ENCODE data around the gene RDH5.

The RDH5 gene

DNA sequence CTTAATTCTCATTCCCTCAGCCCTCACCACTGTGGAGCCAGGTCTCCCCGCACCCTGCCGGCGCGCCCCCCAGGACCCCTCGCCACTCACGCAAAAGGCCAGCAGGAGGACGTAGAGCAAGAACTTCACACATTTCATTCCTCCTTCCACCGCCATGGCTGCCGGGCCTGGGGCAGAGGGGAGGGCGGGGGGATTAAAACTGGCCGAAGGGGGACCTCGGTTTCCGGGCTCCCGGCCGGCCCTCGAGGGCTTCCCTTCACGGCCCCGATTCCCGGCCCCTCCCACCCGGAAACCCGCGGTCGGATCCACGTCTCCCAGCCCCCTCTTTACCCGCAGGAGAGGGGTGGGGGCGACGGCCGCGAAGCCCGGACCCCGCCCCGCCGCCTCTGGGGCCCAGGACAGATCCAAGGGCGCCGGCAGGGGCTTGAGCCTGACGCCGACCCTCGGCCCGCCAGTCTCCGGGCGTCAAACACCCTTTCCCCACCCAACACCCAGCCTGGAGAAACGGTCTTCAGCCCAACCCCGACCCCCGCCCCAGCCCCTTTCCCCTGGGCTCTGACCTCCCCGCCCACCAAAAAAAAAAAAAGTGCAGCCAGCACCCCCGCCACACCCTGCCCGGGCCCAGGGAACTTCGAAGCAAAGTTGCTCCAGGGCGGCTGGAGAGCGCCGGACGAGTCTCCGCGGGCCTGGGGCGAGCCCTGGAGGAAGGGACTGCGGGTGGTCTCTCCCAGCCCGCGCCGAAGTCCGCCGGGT lies 8.2 kb downstream of the RDH5 start:
- DNase-seq (ENCODE audit: low read depth, low spot score), result no peak

DNA sequence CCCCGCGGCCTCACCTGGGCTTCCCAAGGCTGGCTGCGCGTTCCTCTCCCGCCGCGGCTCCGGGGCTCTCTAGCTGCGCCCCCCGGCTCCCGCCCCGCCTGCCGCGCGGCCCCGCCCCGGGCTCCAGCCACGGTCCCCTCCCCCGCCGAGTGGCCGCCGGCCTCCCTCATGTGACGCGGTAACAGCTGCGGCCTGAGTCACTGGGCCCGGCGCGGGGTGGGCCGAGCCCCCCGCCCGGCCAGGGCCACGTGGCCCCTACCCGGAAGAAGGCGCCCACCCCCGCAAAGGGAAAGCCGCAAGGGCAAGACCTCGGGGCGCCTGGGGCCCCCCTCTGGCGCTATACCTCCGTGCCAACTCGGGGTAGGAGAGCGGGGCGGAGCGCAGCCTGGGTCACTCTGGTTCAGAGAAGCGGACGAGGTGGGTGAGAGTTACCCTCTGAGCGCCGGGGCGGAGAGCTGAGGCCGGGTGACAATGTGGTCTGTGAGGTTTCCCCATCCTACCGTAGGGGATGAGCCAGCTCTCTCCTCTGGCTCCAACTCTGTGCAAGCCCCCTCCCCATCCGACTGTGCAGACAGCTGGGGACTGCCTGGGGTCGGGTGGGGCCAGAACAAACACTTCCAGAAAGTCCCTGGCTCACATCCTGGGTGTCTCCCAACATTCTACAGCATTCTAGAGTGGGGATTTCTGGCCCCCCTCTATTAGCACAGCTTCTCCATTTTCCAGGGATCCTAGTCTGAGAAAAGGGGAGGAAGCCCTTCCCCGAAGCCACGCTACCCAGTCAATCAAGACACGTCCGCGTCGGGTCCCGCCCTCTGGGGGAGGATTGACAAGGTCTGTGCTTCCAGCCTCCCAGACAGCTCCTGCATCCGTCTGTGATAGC lies 9.0 kb downstream of the RDH5 start, which contains the start of gene CD63:
TSS of gene CD63 (minus strand) at position 71 of the 880 bp plus-strand sequence. CDS start 668 bp downstream, outside the sequence.
- peak; percentile 93 for DNase-seq (ENCODE audit: low read depth, low spot score)

DNA sequence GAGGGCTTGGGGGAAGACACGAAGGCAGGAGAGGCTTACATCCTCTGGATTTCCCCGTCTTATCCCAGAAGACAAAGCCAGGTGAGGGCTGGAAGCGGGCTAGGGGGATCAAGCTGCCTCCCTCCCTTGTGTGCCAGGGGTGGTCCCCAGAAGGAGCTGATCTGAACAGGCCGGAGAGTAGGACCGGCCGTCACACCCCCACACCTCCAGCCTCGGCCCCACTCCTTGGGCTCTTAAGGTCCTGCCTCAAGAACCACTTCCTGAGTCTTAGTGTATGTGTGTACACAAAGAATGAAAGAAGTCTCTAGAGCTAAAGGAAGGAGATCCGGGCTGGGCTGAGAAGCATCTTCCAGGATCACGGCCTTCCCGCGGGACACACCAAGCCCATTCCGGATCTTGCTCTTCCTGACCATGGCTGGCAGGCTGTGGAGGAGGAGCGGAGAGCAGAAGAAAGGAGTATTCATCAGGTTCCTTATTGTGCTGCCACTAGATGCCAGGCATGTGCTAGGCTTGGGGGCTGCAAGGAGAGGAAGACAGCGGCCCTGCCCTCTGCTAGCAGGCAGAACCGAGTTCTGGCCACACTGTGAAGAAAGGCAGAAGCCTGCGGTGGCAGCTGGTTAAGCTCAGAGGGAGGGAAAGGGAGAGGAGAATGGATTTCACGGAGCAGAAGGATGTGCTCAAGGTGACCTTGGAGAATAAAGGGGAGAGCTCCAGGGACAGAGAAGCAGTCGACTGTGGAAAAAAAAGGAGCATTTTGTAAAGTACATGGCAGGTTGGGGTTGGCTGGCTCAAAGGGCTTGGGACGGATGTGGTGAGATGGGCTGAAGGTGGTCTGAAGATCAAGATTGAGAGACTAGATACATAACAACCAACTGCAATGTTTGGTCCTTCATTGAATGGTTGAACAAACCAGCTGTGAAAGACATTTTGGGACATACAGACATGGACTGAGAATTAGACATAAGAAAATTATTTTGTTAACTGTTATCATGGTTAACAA lies 9.9 kb downstream of the RDH5 start:
- DNase-seq (ENCODE audit: low read depth, low spot score), result no peak

DNA sequence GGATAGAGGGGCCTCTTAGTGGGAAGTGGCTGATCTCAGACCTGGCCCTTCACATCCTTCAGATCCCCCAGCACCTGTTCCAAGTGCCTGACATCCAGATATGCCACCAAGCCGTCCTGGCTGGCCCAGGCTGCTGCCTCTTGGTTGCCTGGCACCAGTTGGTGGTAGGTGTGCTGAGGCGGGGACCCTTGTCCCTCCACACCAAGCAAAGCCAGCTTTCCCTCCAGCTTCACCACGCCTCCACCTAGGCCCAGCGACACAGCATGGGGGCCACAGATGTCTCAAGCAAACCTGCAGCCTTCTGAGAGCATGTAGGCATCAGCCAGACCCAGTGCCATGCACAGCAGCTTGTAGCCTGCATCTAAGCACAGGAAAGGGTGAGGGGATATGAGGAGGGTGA lies 12.1 kb downstream of the RDH5 start:
- DNase-seq (ENCODE audit: low read depth, low spot score), result no peak

DNA sequence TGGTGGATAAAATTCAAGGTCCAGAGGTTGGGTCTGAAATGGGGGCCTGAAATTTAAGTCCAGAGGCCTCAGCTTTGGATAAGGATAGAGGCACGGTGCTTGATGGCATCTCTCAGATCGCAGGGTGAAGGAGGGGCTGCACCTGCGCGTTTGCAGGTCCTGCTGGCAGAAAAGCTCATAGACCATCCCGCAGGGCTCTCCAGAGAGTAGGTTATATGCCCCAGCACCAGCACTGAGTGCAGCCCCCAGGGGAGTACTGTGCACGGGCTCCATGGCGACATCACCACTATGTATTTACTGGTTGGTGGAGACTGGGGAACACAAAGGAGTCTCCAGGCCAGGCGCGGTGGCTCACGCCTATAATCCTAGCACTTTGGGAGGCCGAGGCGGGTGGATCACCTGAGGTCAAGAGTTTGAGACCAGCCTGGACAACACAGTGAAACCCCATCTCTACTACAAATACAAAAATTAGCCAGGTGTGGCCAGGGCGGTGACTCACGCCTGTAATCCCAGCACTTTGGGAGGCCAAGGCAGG lies 12.9 kb downstream of the RDH5 start:
- no peak for DNase-seq (ENCODE audit: low read depth, low spot score)

DNA sequence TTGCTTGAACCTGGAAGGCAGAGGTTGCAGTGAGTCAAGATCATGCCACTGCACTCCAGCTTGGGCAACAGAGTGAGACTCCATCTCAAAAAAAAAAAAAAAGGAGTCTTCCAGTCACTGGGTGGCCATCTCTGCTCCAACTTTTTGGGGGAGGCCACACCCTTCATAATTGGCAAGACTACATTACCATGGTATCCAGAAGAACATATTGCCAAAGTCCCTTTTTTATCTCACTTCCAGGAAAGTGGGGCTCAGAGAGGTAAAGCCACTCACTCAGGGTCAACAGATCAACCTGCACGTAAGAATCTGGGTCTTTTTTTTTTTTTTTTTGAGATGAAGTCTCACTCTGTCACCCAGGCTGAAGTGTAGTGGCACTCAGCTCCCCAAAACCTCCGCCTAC lies 13.7 kb downstream of the RDH5 start:
- no peak for DNase-seq (ENCODE audit: low read depth, low spot score)

DNA sequence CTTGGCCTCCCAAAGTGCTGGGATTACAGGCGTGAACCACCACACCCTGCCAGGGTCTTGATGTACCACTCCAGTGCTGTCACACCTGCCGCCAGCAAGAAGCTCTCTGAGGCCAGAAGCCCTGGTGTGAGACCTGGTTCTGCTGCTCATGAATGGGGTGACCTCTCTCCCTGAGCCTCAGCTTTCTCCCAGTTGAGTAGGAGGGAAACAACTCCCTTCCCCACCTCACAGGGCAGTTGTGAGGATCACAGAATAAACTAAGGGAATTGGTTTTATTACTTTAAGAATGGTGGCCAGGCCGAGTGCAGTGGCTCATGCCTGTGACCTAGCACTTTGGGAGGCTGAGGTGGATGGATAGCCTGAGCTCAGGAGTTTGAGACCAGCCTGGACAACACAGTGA lies 14.4 kb downstream of the RDH5 start:
- no peak for DNase-seq (ENCODE audit: low read depth, low spot score)

DNA sequence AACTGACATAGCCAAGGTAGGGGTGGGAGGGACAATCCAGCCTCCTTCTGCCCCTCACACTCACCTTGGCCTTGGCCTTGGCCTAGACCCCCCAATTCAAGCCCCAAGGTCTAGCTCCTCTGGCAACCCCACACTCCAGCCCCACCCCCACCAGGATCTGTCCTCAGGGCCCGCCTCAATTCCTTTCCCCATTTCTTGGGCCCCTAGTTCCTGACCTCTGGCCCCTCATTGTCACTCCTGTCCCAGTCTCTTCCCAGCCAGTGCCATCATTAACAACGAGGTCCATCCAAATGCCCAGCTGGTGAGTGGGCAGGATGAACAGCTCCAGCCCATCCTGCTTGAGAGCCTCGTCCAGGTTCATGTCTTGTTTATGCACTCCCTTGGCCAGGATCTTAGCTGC lies 15.9 kb downstream of the RDH5 start:
- no peak for DNase-seq (ENCODE audit: low read depth, low spot score)

DNA sequence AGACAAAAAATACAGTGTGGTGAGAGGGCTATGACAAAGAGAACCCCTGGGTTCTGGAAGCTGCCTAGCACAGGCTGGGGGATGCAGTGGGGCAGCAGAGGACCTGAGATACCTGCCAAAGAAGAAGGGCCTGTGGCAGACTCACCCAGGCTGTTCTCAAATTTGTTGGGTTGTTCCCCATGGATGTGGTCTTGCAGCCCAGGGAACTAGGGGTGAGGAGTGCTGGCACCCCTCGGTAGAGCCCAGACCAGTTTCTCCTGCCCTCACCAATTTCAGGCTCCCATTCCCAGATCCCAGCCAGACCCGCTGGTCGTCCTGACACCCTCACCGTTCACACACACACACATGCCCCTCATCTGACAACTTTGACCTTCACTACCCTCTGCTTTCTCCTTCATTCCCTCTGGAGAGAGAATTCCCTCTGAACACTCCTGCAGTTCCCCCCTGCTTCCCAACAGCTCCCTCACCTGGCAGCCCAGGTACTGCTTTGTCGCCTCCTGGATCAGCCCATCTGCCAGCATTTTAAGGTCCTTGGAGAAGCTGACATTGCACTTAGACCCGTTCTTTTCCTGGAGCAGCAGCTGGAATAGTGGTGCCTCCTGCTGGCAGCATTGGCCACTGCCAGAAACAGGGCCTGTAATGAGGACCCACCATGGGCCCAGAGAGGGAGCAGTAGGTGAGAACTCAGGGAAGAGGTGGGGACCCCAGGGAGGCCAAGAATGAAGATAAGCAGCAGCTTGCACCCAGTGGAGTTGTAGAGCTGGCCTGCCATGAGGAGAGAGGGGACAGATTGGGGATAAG lies 16.8 kb downstream of the RDH5 start:
- DNase-seq (ENCODE audit: low read depth, low spot score), result no peak

DNA sequence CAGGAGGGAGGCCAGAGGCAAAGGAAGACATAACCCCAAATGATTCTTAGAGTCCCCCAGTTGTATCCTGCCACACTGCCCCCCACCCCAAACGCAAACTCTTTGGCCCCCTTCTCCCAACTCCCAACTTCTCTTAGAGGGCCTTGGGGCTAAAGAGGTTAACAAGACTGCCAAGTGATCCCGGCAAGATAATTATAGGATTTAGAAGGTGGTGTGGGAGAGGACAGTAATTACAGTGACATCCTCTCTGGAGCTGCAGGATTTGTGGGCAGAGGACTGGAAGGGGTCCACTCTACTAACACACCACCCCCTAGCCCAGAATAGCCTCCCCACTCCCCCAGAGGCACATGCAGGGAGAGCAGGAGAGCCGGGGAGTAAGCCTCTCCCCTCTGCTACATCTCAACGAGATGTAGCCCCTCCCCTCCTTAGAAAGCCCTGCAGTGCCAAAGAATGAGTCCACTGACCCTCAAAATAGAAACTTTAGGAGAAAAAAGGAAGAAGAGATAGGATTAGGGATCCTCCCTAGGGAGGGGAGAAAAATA lies 17.5 kb downstream of the RDH5 start:
- DNase-seq (ENCODE audit: low read depth, low spot score), result no peak

DNA sequence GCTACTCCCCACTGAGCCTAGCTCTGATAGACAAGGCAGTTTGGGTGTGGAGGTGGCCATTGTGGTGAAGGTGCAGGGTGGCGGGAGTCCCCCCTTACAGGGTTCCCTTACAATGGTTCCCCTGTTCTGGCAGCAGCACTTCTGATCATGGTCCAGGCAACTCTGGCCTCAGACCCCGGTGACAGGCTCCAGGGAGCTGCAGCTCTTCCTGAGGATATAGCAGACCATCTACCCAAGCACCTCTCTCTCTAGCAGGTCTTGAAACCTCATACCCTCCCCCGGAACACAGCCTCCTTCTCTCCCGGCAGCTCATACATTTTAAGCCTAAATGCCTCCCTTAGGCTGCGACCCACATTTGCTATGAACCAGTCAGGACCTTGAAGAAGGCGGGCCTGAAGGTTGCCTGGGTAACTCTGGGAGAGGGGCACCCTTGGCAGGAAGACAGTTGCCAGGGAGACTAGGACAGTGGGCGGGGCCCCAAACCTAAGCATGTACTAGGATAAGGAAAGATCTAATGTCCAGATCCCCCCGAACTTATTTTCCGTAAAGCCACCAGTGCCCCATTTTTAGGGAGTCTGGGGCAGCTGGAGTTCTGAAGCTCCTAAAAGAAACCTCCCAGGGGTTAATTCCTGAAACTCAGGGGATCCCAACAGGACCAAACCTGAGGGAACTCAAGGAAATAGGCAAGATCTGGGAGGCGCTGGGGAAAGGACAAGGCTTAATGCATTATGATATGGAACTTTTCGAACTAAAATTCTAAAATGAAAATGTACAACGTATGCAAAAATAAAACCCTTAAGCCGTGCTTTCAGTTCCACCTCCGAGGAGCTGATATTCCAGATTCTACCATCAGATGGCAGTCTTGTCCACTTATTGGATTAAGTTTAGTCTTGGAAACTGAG lies 18.2 kb downstream of the RDH5 start:
- DNase-seq (ENCODE audit: low read depth, low spot score), result no peak

DNA sequence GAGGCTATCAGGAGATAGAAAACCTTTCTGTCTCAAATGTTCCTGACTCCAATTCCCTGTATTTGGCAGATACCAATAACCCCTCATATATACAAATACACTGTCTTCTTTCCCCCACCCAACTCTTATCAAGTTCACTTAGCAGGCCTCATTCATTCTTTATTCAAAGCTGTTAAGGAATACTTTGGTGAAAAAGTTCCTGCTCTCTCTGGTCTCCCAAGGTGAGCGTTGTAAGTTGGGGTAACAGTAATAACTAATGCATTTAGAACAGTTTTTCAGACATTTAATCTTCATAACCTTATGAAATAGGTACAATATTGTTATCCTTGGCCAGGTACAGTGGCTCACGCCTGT lies 18.8 kb downstream of the RDH5 start:
- no peak for DNase-seq (ENCODE audit: low read depth, low spot score)

DNA sequence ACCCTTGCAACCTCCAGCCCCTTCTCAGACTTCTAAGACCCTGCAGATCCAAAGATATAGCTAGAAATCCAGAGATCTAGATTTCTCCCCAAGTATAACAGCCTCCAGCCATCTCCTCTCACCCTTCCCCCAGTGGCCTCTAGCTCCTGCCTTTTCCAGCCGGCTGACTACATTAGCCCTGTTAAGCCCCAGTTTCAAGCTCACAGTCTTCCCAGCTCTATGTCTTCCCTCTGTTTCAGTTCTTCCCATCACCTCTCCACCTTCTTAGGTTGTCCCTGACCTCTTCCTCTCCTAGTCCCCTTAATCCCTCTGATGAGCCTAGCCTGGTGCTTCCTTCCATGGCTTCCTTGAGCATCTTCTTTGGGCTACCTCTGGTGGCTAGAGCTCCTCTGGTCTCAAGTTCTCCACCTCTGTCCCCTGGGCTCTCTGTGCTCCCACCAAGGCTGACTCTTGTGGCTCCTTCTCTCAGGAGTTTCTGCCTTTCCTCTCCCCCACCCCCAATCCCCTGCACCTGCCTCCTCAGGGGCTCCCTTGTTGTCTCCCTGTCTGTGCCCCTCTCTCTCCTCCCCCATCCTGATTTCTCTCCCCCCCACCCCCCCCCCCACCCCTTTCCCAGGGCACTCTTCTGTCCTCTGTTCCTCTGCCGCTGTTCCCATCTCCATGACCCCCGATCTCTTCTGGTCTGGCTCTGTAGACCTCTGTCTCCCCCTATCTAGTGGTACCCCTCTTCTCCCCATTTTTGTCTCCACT lies 21.9 kb downstream of the RDH5 start:
- no peak for DNase-seq (ENCODE audit: low read depth, low spot score)

DNA sequence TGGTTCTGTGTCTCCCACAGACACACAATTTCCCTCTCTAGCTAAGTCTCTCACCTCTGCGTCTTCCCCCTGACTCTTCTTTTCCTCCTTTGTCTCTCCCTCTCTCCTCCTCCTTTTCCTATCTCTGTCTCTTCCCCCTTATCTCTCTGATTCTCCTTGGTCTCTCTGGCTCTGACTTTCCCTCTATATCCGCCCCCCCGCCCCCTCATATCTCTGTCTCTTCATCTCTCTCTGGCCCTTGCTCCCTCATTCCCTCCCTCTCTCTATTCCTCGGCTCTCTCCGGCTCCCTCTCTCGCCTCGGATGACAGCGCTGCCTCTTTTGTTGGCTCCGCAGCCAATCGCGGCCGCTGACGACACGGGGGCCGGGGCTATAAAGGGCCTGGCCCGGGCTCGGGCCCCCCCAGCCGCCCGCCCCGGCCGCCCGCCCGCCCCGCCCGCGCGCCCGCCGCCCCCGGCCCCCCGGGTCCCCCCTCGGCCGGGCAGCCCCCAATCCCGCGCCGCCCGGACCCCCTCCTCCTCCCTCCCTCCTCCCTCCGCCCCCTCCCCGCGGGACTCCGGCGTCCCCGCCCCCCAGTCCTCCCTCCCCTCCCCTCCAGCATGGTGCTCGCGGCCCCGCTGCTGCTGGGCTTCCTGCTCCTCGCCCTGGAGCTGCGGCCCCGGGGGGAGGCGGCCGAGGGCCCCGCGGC lies 22.7 kb downstream of the RDH5 start, which contains the start of gene GDF11:
TSS of gene GDF11 (plus strand) at position 404 of the 687 bp plus-strand sequence. CDS start at position 599, 195 bp downstream.
- DNase-seq (ENCODE audit: low read depth, low spot score), result no peak

DNA sequence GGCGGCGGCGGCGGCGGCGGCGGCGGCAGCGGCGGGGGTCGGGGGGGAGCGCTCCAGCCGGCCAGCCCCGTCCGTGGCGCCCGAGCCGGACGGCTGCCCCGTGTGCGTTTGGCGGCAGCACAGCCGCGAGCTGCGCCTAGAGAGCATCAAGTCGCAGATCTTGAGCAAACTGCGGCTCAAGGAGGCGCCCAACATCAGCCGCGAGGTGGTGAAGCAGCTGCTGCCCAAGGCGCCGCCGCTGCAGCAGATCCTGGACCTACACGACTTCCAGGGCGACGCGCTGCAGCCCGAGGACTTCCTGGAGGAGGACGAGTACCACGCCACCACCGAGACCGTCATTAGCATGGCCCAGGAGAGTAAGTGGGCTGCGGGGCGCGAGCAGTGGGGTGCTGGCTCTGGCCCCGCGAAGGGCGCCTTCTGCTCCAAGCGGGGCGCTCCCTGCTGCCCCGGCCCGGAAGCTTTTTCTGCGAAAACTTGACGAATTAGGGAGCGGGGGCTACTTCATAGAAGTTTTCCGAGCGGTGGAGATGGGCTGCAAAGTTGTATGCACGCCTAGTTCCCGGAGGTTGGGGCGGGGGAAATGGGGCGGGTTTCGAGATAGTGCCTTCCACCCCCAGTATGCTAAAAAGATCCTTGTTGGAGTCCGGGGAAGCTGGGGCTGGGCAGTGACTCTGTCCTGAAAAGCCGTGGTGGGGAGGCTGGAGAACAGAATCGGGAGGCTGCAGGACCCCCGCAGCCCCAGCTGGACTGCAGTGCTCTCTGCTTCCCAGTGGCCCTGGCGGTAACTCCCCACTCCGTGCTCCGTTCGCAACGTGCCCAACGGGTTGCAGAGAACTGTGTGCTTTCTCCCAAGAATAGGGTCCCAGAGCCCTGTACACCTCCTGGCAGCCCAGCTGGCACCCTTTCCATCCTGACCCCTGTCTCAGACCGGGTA lies 23.5 kb downstream of the RDH5 start:
- DNase-seq (ENCODE audit: low read depth, low spot score), result no peak

DNA sequence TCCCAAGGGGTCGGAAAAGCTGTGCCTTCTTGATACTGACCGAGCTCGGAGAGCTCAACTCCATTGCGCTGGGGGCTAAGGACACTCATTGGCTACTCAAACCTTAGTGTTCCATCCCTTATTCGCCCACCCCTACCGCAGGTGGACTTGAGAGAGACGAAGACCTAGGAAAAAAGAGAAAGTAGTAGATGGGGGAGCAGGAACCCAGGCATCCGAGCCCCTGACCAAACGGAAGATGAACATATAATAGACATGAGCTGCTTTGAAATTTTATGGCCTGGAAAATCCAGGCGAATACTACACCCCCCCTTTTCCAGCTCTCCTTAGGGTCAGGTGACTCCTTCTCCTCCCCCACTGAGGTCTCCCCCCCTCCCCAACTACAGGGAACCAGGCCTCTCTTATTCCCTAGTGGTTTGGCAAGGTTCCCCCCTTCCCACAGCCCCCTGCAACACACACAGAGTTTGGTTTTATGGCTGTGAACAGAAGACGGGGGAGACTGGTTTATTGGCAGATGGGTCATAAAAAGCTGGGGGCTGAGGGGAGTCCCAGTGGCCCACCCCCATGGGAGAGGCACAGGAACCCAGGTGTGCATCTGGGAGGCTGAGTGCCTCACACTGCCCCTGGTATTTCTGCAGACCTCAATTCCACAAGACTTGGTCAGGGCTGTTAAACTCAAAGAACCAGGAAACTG lies 24.3 kb downstream of the RDH5 start:
- no peak for DNase-seq (ENCODE audit: low read depth, low spot score)
